Epithelial cell of prostate (primary cell): ENCODE results near the gene CDC20B.
A peak's percentile ranks its signal among the peaks of the same experiment; 100 is the strongest.

ENCODE experiments used
- DNase-seq: peaks from one replicate; pipeline ENCODE4 v3.0.0-alpha.2; 2011; ENCODE audit warnings: low read depth, low spot score
- H3K27ac ChIP-seq: fragments of 450-650 bp; 2 replicates; pipeline ENCODE4 v1.5.1; 2017; ENCODE audit warnings: mild to moderate bottlenecking

The CDC20B gene

DNA sequence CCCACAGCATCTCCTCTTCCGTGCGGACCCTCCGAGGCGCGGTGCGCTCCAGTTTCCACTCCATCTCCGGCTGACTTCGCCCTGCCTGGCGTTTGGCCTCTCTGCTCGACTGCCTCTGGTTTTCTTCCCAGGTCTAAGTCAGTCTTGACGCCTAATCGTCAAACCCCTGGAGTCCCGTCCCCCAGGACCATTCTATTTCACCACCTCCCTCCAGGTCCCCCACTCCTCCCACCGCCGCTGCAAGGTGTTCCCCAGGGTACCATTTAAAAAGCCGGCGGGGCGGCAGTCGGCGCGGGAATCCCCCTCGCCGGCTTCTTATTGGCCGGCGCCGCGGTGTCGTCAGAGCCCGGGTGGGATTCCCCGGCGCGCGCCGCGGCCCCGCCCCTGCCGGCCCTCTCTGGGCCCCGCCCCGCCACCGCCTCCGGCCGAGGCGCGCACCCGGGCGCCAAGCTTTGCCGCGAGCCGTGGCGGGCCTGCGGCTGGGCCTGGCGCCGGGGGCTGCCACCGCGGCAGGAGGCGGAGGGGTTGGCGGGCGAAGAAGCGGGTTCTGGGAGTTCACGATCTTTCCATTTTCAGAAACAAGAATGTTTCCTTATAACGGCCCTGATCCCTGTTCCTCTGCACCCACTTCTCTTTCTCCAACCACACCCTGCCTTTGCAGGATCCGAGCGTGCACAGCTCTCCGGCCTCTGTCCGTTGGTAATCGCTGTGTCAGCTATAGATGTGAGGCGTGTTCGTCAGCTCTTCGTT lies at the start of gene CDC20B:
TSS of gene CDC20B (minus strand) at position 241 of the 750 bp plus-strand sequence. CDS start at position 64, 177 bp downstream.
- DNase-seq, result no peak
- H3K27ac ChIP-seq, result no peak within 1 kb of the TSS

- no peak for DNase-seq
- H3K27ac ChIP-seq, result no peak overlapping the region
Observed at GRCh38 chr5:55222092-55222984, 49.4 kb upstream of the CDC20B start.

- no peak for DNase-seq
- H3K27ac ChIP-seq, result no peak overlapping the region
Observed at GRCh38 chr5:55220433-55221185, 47.6 kb upstream of the CDC20B start.

GRCh38 chr5:55219770-55220169 lies 46.8 kb upstream of the CDC20B start:
- no peak for DNase-seq
- no peak overlapping the region for H3K27ac ChIP-seq

DNA sequence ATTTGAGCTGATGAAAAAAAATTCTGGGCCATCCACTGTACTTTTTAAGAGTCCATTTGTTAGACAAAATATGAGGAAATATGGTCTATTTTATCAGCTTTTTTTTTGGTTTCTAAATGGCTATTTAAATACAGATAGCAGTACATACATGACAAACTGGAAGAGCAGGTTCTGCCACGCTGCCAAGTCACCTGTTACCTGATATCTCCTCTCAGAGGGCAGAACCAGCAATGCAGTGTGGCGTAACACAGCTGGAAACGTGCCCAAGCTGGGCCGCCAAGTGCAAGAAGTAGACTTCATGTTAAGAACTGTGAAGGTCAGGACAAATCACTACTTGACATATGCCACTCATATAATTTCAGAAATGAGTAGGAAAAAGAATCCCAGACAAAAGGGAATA lies 46.0 kb upstream of the CDC20B start:
- H3K27ac ChIP-seq, result no peak overlapping the region
- DNase-seq, result peak; percentile 66

DNA sequence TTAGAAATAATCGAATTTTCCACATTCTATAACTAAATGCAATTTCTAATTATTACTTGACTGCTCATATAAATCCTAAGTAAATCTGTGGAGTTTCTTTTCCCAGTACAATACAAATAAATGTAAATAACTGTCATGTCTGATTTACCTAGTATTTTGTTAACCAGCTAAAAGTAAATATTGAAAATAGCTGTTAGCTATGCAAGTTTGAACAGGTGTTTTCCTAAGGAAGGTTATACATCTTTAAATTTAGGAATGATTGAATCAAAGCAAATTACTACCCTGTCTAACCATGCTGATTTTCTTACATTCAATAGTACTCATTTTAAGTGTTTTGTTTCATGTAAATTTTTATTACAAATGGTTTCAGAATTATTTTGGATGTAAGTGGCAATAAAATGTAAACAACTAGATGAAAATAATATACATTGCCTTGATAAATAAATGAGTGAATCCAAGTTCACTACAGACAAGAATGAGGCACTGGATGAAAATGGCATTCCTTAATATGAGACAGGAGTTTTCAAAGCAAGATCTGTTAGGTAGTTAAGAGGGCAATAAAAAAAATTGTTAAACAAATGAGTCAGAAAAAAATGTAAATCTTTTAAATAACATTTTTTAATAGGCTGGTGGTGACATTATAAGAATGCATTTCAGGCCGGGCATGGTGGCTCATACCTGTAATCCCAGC lies 38.4 kb upstream of the CDC20B start:
- DNase-seq, result no peak
- no peak overlapping the region for H3K27ac ChIP-seq

- DNase-seq, result peak; percentile 33
- peak overlapping the region; percentile 19 for H3K27ac ChIP-seq
Observed at GRCh38 chr5:55205001-55205400, 32.0 kb upstream of the CDC20B start.

- H3K27ac ChIP-seq, result no peak overlapping the region
- no peak for DNase-seq
Observed at GRCh38 chr5:55191165-55191564, 18.2 kb upstream of the CDC20B start.

- no peak overlapping the region for H3K27ac ChIP-seq
- no peak for DNase-seq
Observed at GRCh38 chr5:55188656-55189540, 15.9 kb upstream of the CDC20B start.

DNA sequence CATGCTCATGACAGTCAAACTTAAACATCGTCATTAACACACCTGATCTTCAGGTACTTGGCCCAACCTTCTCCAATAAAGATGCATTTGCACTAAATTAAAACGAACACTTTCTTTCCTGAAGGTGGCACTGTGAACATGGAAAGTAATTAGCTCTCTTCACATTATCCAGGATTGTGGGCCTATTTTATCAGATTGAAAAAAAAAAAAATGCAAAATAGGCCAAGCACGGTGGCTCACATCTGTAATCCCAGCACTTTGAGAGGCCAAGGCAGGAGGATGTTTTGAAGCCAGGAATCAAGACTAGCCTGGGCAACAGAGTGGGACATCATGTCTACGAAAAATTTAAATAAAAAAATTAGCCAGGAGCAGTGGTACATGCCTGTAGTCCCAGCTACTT lies 14.4 kb upstream of the CDC20B start:
- H3K27ac ChIP-seq, result no peak overlapping the region
- no peak for DNase-seq

- no peak overlapping the region for H3K27ac ChIP-seq
- peak; percentile 33 for DNase-seq
Observed at GRCh38 chr5:55180016-55180415, 7.0 kb upstream of the CDC20B start.

- no peak for DNase-seq
- no peak overlapping the region for H3K27ac ChIP-seq
Observed at GRCh38 chr5:55177078-55177477, 4.1 kb upstream of the CDC20B start.

DNA sequence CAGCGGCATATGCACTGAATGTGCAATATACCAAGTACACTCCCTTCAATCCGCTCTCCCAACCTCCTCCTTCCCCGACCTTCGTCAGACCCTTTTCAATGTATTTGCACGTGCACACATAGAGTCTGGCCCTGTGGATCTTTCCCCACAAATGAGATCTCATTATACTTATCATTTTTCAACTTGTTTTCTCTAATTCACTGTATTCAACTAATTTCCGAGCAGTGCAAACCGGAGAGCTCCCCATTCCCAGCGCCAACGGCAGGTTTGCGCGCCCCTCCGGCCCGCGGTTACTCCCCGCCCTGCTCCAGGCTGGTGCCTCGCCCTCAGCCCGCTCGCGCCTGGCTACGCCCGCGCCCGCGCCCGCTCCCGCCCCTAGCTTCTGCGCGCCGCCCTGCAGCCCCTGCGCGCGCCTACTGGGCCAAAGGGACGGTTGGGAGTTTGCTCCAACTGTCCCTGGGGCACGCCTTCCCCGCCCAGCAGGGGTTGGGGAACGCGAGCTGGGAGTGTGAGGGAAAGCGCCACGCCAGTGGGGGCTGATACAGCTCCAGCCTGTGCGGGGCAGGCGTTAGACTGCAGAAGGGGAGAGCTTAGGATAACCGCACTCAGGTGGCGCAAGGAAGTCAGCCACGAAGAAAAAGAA lies 3.3 kb upstream of the CDC20B start:
- no peak overlapping the region for H3K27ac ChIP-seq
- DNase-seq, result no peak

DNA sequence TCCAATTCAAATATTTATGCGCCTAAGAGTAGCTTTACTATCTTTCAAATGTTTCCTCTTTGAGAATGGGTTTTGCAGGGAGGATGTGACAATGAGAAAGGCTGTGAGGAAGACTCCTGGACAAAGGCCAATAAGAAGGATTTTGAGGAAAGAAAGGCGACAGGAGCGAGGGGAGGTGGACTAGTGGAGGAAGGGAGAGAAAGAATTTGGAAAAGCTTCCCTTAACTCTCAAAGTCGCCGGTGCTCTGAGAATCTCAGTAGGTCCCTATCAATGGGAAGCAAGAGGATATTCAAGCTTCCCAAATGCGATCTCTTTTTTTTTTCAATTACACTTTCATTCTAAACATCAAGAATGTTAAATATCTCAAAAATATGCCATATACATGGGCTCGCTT lies 2.8 kb upstream of the CDC20B start:
- no peak for DNase-seq
- no peak overlapping the region for H3K27ac ChIP-seq

- no peak overlapping the region for H3K27ac ChIP-seq
- DNase-seq, result no peak
Observed at GRCh38 chr5:55173687-55174230, 782 bp upstream of the CDC20B start.

DNA sequence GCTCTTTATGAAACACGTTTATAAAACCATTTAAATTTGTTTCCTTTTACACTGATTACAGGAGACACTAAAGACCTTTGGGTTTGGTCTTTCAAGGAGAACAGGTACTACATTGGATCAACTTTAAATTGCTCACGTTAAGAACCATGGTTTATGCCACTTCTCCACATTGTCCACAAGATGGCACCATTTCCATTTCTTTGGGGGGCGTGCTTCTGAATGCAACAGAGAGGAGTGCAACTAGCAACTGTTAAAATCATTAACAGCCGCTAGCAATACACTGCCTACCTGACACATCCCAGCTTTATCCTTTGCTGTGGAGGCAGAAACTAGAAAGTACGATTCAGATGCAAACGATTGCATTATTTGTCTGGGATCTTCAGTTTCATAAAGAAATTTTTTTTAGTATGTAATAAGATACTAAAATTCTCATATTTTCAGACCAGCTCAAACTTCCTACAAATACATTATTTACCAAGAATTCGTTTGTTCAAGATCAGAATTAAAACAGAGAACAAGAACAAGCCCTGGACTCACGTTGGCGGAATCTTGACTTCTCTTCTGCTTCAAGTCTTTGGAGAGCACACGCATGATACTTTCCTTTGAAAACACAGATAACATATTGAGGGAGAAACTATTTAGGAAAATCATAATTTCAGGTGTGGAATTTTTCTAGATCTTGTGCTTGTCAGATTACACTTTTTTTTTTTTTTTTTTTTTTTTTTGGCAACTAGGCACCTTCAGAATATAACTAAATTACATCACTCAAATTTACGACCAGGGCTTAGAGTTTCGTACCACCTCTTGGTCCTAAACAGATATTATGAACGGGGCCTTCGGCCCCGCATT lies 702 bp downstream of the CDC20B start:
- no peak overlapping the region for H3K27ac ChIP-seq
- peak; percentile 39 for DNase-seq

DNA sequence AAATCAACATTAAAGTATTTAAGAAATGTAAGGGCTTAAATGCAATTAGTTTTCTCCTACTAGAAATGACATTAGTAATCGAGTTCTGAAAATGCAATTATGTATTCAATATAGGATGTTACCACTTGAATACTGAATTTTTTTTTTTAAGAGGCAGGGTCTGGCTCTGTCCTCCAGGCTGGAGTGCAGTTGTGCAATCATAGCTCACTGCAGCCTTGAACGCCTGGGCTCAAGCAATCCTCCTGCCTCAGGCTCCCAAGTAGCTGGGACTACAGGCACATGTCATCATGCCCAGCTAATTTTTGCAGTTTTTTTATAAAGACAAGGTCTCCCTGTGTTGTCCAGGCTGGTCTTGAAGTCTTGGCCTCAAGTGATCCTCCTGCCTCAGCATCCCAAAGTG lies 1.5 kb downstream of the CDC20B start:
- DNase-seq, result no peak
- H3K27ac ChIP-seq, result no peak overlapping the region

DNA sequence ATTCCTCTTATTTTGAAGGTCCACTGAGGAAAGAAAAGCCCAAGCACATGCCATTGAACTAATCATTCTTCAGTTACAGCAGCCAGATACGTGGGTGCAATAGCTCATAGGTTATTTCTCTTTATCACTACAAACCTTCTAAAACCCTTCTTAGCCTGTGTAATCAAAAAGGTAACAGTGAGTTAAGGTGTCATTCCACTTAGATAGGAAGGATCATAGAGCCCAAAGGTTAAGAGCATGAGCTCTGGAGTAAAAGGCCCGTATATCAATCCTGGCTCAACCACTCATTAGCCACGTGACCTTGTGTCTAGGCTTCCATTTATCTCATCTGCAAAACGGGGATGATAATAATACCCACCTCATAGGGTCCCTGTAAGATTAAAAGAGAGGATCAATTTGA lies 10.3 kb downstream of the CDC20B start:
- H3K27ac ChIP-seq, result no peak overlapping the region
- DNase-seq, result no peak
